HEK293 (cell line): ENCODE data around the gene RIMS1.

Source experiments
- CTCF ChIA-PET: fragments of 350-600 bp; formaldehyde crosslinking; extraction: SDS; loops from one replicate; lab custom pipeline; 2021; ENCODE audit warnings: antibody characterized with exemption; lab: Yijun Ruan, JAX
- POLR2A ChIA-PET: fragments of 300-600 bp; formaldehyde crosslinking; extraction: SDS; loops from one replicate; lab custom pipeline; 2020; ENCODE audit warnings: antibody characterized with exemption, inconsistent platforms; lab: Yijun Ruan, JAX
- H3K27ac ChIP-seq: fragments of 200-500 bp; sonication (Bioruptor generic); 2 replicates; pipeline ENCODE4 v1.5.1; 2014; ENCODE audit warnings: low read depth, low read length, control low read depth, inconsistent platforms; ENCODE audit errors: extremely low read depth
- H3K36me3 ChIP-seq, 2 experiments: fragments of 200-500 bp in 1 of 2; sonication (Bioruptor generic) in 1 of 2; 1 replicate in 1 of 2; 2 replicates in 1 of 2; pipeline ENCODE4 v1.5.1; 2014 to 2017; ENCODE audit warnings: inconsistent platforms in 2 of 2, low read length in 2 of 2; ENCODE audit not compliant: control insufficient read depth in 2 of 2, insufficient read depth in 1 of 2
- H3K4me1 ChIP-seq: fragments of 200-500 bp; sonication (Bioruptor generic); 2 replicates; pipeline ENCODE4 v1.5.1; 2014; ENCODE audit warnings: mild to moderate bottlenecking, low read length, inconsistent platforms; ENCODE audit not compliant: control insufficient read depth, insufficient read depth
- H3K4me3 ChIP-seq: 2 replicates; pipeline ENCODE4 v1.5.1; 2011; ENCODE audit warnings: low read depth, mild to moderate bottlenecking, control low read depth, low read length, moderate library complexity
- H3K9me3 ChIP-seq: fragments of 200-500 bp; sonication (Bioruptor generic); 2 replicates; pipeline ENCODE4 v1.5.1; 2014; ENCODE audit warnings: low read depth, low read length, inconsistent platforms; ENCODE audit not compliant: control insufficient read depth, insufficient read depth
- ATF2 ChIP-seq: fragments of 450-650 bp; formaldehyde crosslinking; IDR thresholded peaks from 2 replicates; pipeline ENCODE4 v1.5.1; 2016; ENCODE audit warnings: missing biosample characterization, missing genetic modification characterization, low read depth
- BCL11A ChIP-seq: fragments of 450-650 bp; formaldehyde crosslinking; IDR thresholded peaks from 2 replicates; pipeline ENCODE4 v1.5.1; 2016; ENCODE audit warnings: low read depth, missing biosample characterization, missing genetic modification characterization
- BCL6B ChIP-seq: fragments of 450-650 bp; formaldehyde crosslinking; IDR thresholded peaks from 2 replicates; pipeline ENCODE4 v1.5.1; 2017; ENCODE audit warnings: missing biosample characterization, missing genetic modification characterization
- GFI1B ChIP-seq: fragments of 450-650 bp; formaldehyde crosslinking; IDR thresholded peaks from 2 replicates; pipeline ENCODE4 v1.5.1; 2016; ENCODE audit warnings: missing biosample characterization, missing genetic modification characterization
- GLIS2 ChIP-seq: fragments of 450-650 bp; formaldehyde crosslinking; IDR thresholded peaks from 2 replicates; pipeline ENCODE4 v1.5.1; 2016; ENCODE audit warnings: missing biosample characterization, missing genetic modification characterization
- OSR2 ChIP-seq: fragments of 450-650 bp; formaldehyde crosslinking; IDR thresholded peaks from 2 replicates; pipeline ENCODE4 v1.5.1; 2016; ENCODE audit warnings: missing biosample characterization, missing genetic modification characterization
- PRDM4 ChIP-seq: fragments of 450-650 bp; formaldehyde crosslinking; IDR thresholded peaks from 2 replicates; pipeline ENCODE4 v1.5.1; 2017; ENCODE audit warnings: missing biosample characterization, missing genetic modification characterization
- PRDM6 ChIP-seq: fragments of 450-650 bp; formaldehyde crosslinking; IDR thresholded peaks from 2 replicates; pipeline ENCODE4 v1.5.1; 2017; ENCODE audit warnings: missing biosample characterization, missing genetic modification characterization
- SCRT2 ChIP-seq: fragments of 450-650 bp; formaldehyde crosslinking; IDR thresholded peaks from 2 replicates; pipeline ENCODE4 v1.5.1; 2016; ENCODE audit warnings: missing biosample characterization, missing genetic modification characterization
- SP2 ChIP-seq: fragments of 450-650 bp; formaldehyde crosslinking; IDR thresholded peaks from 2 replicates; pipeline ENCODE4 v1.5.1; 2016; ENCODE audit warnings: missing biosample characterization, missing genetic modification characterization
- ZBTB11 ChIP-seq: fragments of 450-650 bp; formaldehyde crosslinking; conservative IDR thresholded peaks from 2 replicates; pipeline ENCODE4 v1.5.1; 2016; ENCODE audit warnings: low read depth, missing biosample characterization, missing genetic modification characterization
- ZBTB26 ChIP-seq: fragments of 450-650 bp; formaldehyde crosslinking; optimal IDR thresholded peaks from 2 replicates; pipeline ENCODE3; 2016; ENCODE audit warnings: missing biosample characterization, mild to moderate bottlenecking, missing genetic modification characterization
- ZEB2 ChIP-seq: fragments of 450-650 bp; formaldehyde crosslinking; IDR thresholded peaks from 2 replicates; pipeline ENCODE4 v1.5.1; 2016; ENCODE audit warnings: missing biosample characterization, missing genetic modification characterization
- ZNF112 ChIP-seq: fragments of 450-650 bp; formaldehyde crosslinking; IDR thresholded peaks from 2 replicates; pipeline ENCODE4 v1.5.0; 2017; ENCODE audit warnings: missing biosample characterization, missing genetic modification characterization
- ZNF155 ChIP-seq: fragments of 450-650 bp; formaldehyde crosslinking; IDR thresholded peaks from 2 replicates; pipeline ENCODE4 v1.5.1; 2016; ENCODE audit warnings: missing biosample characterization, missing genetic modification characterization
- ZNF19 ChIP-seq: fragments of 450-650 bp; formaldehyde crosslinking; IDR thresholded peaks from 2 replicates; pipeline ENCODE4; 2016; ENCODE audit warnings: missing biosample characterization, missing genetic modification characterization, low read depth
- ZNF2 ChIP-seq: fragments of 450-650 bp; formaldehyde crosslinking; IDR thresholded peaks from 2 replicates; pipeline ENCODE4 v1.5.1; 2016; ENCODE audit warnings: missing biosample characterization, missing genetic modification characterization
- ZNF302 ChIP-seq: fragments of 450-650 bp; formaldehyde crosslinking; IDR thresholded peaks from 2 replicates; pipeline ENCODE4 v1.5.1; 2016; ENCODE audit warnings: missing biosample characterization, missing genetic modification characterization, low read depth
- ZNF341 ChIP-seq: fragments of 450-650 bp; formaldehyde crosslinking; IDR thresholded peaks from 2 replicates; pipeline ENCODE4; 2016; ENCODE audit warnings: low read depth, missing biosample characterization, missing genetic modification characterization
- ZNF433 ChIP-seq: fragments of 450-650 bp; formaldehyde crosslinking; IDR thresholded peaks from 2 replicates; pipeline ENCODE4 v1.5.1; 2016; ENCODE audit warnings: missing biosample characterization, missing genetic modification characterization, low read depth
- ZNF510 ChIP-seq: fragments of 450-650 bp; formaldehyde crosslinking; IDR thresholded peaks from 2 replicates; pipeline ENCODE4 v1.5.1; 2018; ENCODE audit warnings: mild to moderate bottlenecking, missing genetic modification characterization, missing biosample characterization; ENCODE audit not compliant: insufficient replicate concordance
- ZNF544 ChIP-seq: fragments of 450-650 bp; formaldehyde crosslinking; IDR thresholded peaks from 2 replicates; pipeline ENCODE4 v1.5.0; 2017; ENCODE audit warnings: missing biosample characterization, missing genetic modification characterization
- ZNF548 ChIP-seq: fragments of 450-650 bp; formaldehyde crosslinking; IDR thresholded peaks from 2 replicates; pipeline ENCODE4 v1.5.1; 2016; ENCODE audit warnings: missing biosample characterization, missing genetic modification characterization
- ZNF747 ChIP-seq: fragments of 450-650 bp; formaldehyde crosslinking; IDR thresholded peaks from 2 replicates; pipeline ENCODE4 v1.5.1; 2016; ENCODE audit warnings: missing biosample characterization, missing genetic modification characterization

Gene RIMS1

GRCh38 chr6:72413884-72414283 lies 527.5 kb downstream of the RIMS1 start:
- H3K9me3 ChIP-seq, result no peaks in the 10 kb centered on the region
- H3K4me3 ChIP-seq, result no peak overlapping the region
- no peak for TF ChIP-seq ZNF2 (tag by site-specific recombination)
- no peak for TF ChIP-seq ZNF544 (tag by site-specific recombination)
- TF ChIP-seq ZNF341 (tag by site-specific recombination), result no peak
- TF ChIP-seq ATF2 (tag by site-specific recombination), result no peak
- no peak for TF ChIP-seq PRDM6 (tag by site-specific recombination)
- no peak for TF ChIP-seq ZNF155
- TF ChIP-seq ZNF302 (tag by site-specific recombination), result no peak
- ChIA-PET POLR2A (no interaction called here), CTCF (interaction anchor here (1.0 to 5.5 kb wide), 9 partner anchors 9 to 913 kb away, joined by 3 to 92 read pairs (median 18); no protein-coding TSS in a partner anchor)
- no peak overlapping the region for H3K27ac ChIP-seq
- no peaks in the 10 kb centered on the region for H3K4me1 ChIP-seq
- no peaks in the 10 kb centered on the region for H3K36me3 ChIP-seq

- Histone ChIP-seq H3K27ac (no peak overlapping the region), H3K4me3 (no peak overlapping the region), H3K4me1 (no peaks in the 10 kb centered on the region), H3K36me3 (no peaks in the 10 kb centered on the region), H3K9me3 (no peaks in the 10 kb centered on the region)
- POLR2A ChIA-PET, result no interaction called here
- CTCF ChIA-PET, result interaction anchor here (0.7 to 4.6 kb wide), 6 partner anchors 8 to 912 kb away, joined by 3 to 58 read pairs (median 13); no protein-coding TSS in a partner anchor
- no peak for TF ChIP-seq ZNF155
- TF ChIP-seq ZNF19 (tag by site-specific recombination), result no peak
- no peak for TF ChIP-seq GFI1B (tag by site-specific recombination)
- TF ChIP-seq ZNF510 (tag by site-specific recombination), result no peak
- no peak for TF ChIP-seq ZNF548 (tag by site-specific recombination)
- TF ChIP-seq ZNF112, result no peak
- TF ChIP-seq ZBTB26 (tag by site-specific recombination), result no peak
- TF ChIP-seq ZNF747 (tag by site-specific recombination), result no peak
- no peak for TF ChIP-seq OSR2 (tag by site-specific recombination)
- no peak for TF ChIP-seq ZBTB11 (tag by site-specific recombination)
- no peak for TF ChIP-seq BCL11A (tag by site-specific recombination)
- TF ChIP-seq SCRT2 (tag by site-specific recombination), result no peak
- no peak for TF ChIP-seq ZEB2 (tag by site-specific recombination)
- TF ChIP-seq BCL6B (tag by site-specific recombination), result no peak
- TF ChIP-seq ZNF433 (tag by site-specific recombination), result no peak
- TF ChIP-seq GLIS2 (tag by site-specific recombination), result no peak
- TF ChIP-seq PRDM4, result no peak
- TF ChIP-seq SP2 (tag by site-specific recombination), result no peak
Observed at GRCh38 chr6:72414657-72415056, 528.3 kb downstream of the RIMS1 start.
